ENCODE data around the gene PEAK1.

The PEAK1 gene

GRCh38 chr15:77058468-77058867 is 361.4 kb downstream of the PEAK1 start:
- H3K4me3 ChIP-seq (replicated peaks; ENCODE audit: insufficient read depth, low read length), result no peak overlapping the region
- no peaks in the 10 kb centered on the region for H3K27me3 ChIP-seq (ENCODE audit: insufficient read depth, poor library complexity, severe bottlenecking)
- DNase-seq (ENCODE audit: low read depth in 1 of 2, low spot score in 1 of 2), result no peak
- H3K27ac ChIP-seq (replicated peaks), result no peak overlapping the region
- TF ChIP-seq POLR2AphosphoS5 (IDR thresholded peaks at IDR 0.05; ENCODE audit: low read depth), result no peak
- no peak for TF ChIP-seq GABPA (IDR thresholded peaks at IDR 0.05; ENCODE audit: low read depth)
- no peak for TF ChIP-seq SPI1 (IDR thresholded peaks at IDR 0.05; ENCODE audit: borderline replicate concordance, low read depth)
- TF ChIP-seq REST (IDR thresholded peaks at IDR 0.05; ENCODE audit: insufficient replicate concordance, low read depth), result no peak
- no peak for TF ChIP-seq CTCF (IDR thresholded peaks at IDR 0.05; ENCODE audit: insufficient read depth, low read length)

GRCh38 chr15:77057685-77058084 is 362.2 kb downstream of the PEAK1 start:
- no peaks in the 10 kb centered on the region for H3K27me3 ChIP-seq (ENCODE audit: insufficient read depth, poor library complexity, severe bottlenecking)
- no peak for TF ChIP-seq SPI1 (IDR thresholded peaks at IDR 0.05; ENCODE audit: borderline replicate concordance, low read depth)
- no peak for TF ChIP-seq CTCF (IDR thresholded peaks at IDR 0.05; ENCODE audit: insufficient read depth, low read length)
- H3K4me3 ChIP-seq (replicated peaks; ENCODE audit: insufficient read depth, low read length), result no peak overlapping the region

GRCh38 chr15:77057072-77057471 is 362.8 kb downstream of the PEAK1 start:
- no peak for TF ChIP-seq GABPA (IDR thresholded peaks at IDR 0.05; ENCODE audit: low read depth)
- no peak for TF ChIP-seq SPI1 (IDR thresholded peaks at IDR 0.05; ENCODE audit: borderline replicate concordance, low read depth)
- no peak for TF ChIP-seq POLR2AphosphoS5 (IDR thresholded peaks at IDR 0.05; ENCODE audit: low read depth)
- no peak for TF ChIP-seq CTCF (IDR thresholded peaks at IDR 0.05; ENCODE audit: insufficient read depth, low read length)
- TF ChIP-seq REST (IDR thresholded peaks at IDR 0.05; ENCODE audit: insufficient replicate concordance, low read depth), result no peak
- no peak for DNase-seq (ENCODE audit: low read depth in 1 of 2, low spot score in 1 of 2)
- no peak overlapping the region for H3K27ac ChIP-seq (replicated peaks)
- H3K27me3 ChIP-seq (ENCODE audit: insufficient read depth, poor library complexity, severe bottlenecking), result no peaks in the 10 kb centered on the region
- H3K4me3 ChIP-seq (replicated peaks; ENCODE audit: insufficient read depth, low read length), result no peak overlapping the region

More at GRCh38 chr15:77057685-77058084, 362.2 kb downstream of the PEAK1 start:
- no peak for DNase-seq (ENCODE audit: low read depth in 1 of 2, low spot score in 1 of 2)
- no peak overlapping the region for H3K27ac ChIP-seq (replicated peaks)

- Histone ChIP-seq H3K27me3 (ENCODE audit: insufficient read depth, poor library complexity, severe bottlenecking) (no peaks in the 10 kb centered on the region), H3K4me3 (replicated peaks; ENCODE audit: insufficient read depth, low read length) (no peak overlapping the region), H3K27ac (replicated peaks) (no peak overlapping the region)
- DNase-seq (ENCODE audit: low read depth in 1 of 2, low spot score in 1 of 2), result no peak
- no peak for TF ChIP-seq REST (IDR thresholded peaks at IDR 0.05; ENCODE audit: insufficient replicate concordance, low read depth)
- TF ChIP-seq GABPA (IDR thresholded peaks at IDR 0.05; ENCODE audit: low read depth), result no peak
- TF ChIP-seq CTCF (IDR thresholded peaks at IDR 0.05; ENCODE audit: insufficient read depth, low read length), result no peak
- no peak for TF ChIP-seq POLR2AphosphoS5 (IDR thresholded peaks at IDR 0.05; ENCODE audit: low read depth)
- no peak for TF ChIP-seq SPI1 (IDR thresholded peaks at IDR 0.05; ENCODE audit: borderline replicate concordance, low read depth)
These were observed 366.2 kb downstream of the PEAK1 start for GRCh38 chr15:77053709-77054108.
